COLO829 (cell line): Measurements from ENCODE around the gene ELMO1.

ENCODE experiments used
- DNase-seq: peaks from one replicate; pipeline ENCODE4 v3.0.0; 2012; ENCODE audit warnings: low spot score

Gene ELMO1

GRCh38 chr7:36823353-36823752 lies 625.3 kb downstream of the ELMO1 start:
- DNase-seq, result no peak

- no peak for DNase-seq
Observed at GRCh38 chr7:36821617-36822016, 627.0 kb downstream of the ELMO1 start.

GRCh38 chr7:36820527-36821170 lies 628.0 kb downstream of the ELMO1 start:
- DNase-seq, result no peak

GRCh38 chr7:36819639-36820038 lies 629.0 kb downstream of the ELMO1 start:
- no peak for DNase-seq

GRCh38 chr7:36814311-36814710 lies 634.4 kb downstream of the ELMO1 start:
- no peak for DNase-seq

- DNase-seq, result no peak
Observed at GRCh38 chr7:36811807-36812206, 636.9 kb downstream of the ELMO1 start.

- no peak for DNase-seq
Observed at GRCh38 chr7:36810489-36810888, 638.2 kb downstream of the ELMO1 start.

GRCh38 chr7:36810032-36810431 lies 638.6 kb downstream of the ELMO1 start:
- no peak for DNase-seq

- DNase-seq, result no peak
Observed at GRCh38 chr7:36809510-36809909, 639.2 kb downstream of the ELMO1 start.

- no peak for DNase-seq
Observed at GRCh38 chr7:36809086-36809485, 639.6 kb downstream of the ELMO1 start.

GRCh38 chr7:36806891-36807290 lies 641.8 kb downstream of the ELMO1 start:
- no peak for DNase-seq
